Lower lobe of right lung (tissue), 2 donors: Measurements from ENCODE around the gene FAM83C. TPM values are rescaled to one million over a fixed set of nuclear protein-coding genes. Genes with fewer than 3 reads are reported as not detected.

Experiments used
- ATAC-seq, 2 donors: fragments of 200-7000 bp; cut with Tn5 transposase; one replicate each; pipeline ENCODE4 v1.9.1; 2020 to 2022; ENCODE audit warnings: mild to moderate bottlenecking in 2 of 2, moderate library complexity in 2 of 2
- DNase-seq: peaks from one replicate; pipeline ENCODE4 v3.0.0-alpha.2; 2020
- H3K27ac ChIP-seq: fragments of 200-600 bp; one replicate; pipeline ENCODE4 v1.8.0; 2022
- H3K27me3 ChIP-seq: fragments of 200-600 bp; one replicate; pipeline ENCODE4 v1.8.0; 2022; ENCODE audit warnings: low read depth
- H3K36me3 ChIP-seq: fragments of 200-600 bp; one replicate; pipeline ENCODE4 v1.8.0; 2022; ENCODE audit warnings: mild to moderate bottlenecking
- H3K4me1 ChIP-seq: fragments of 200-600 bp; one replicate; pipeline ENCODE4 v1.8.0; 2022
- H3K4me3 ChIP-seq: fragments of 200-600 bp; one replicate; pipeline ENCODE4 v1.8.0; 2022; ENCODE audit warnings: mild to moderate bottlenecking
- H3K9me3 ChIP-seq: fragments of 200-600 bp; one replicate; pipeline ENCODE4 v1.8.0; 2022
- CTCF ChIP-seq: fragments of 200-600 bp; IDR thresholded peaks from one replicate; pipeline ENCODE4 v1.8.0; 2022; ENCODE audit warnings: antibody characterized with exemption, mild to moderate bottlenecking
- intact Hi-C: fragments of 100-400 bp; cut with DNase I; formaldehyde crosslinking; loops from one replicate; pipeline ENCODE4 v1.11.0; 2022
- long read RNA-seq: library from polyadenylated mRNA; unstranded; transcript quantifications from one replicate; pipeline ENCODE4 v2.0.0, GENCODE V29; 2021
- total RNA-seq: library from RNA; stranded (reverse); fragmentation: NEBNext Ultra II Directional; extraction: Animal tissue kit (Norgen Biotek cat#: 25700); gene quantifications from one replicate; pipeline ENCODE4 v1.2.1, GENCODE V29; 2021
- donor health status: DM: no; HTN: yes; CAD: no; lungs with severe emphysema.

FAM83C gene
- not detected for total RNA-seq
- long read RNA-seq = 0 reads

- ATAC-seq = no peak
- TF ChIP-seq CTCF = no peak
- no peak for DNase-seq
- Histone ChIP-seq H3K36me3 (no peaks in the 10 kb centered on the region), H3K4me3 (no peak within 1 kb of the TSS), H3K4me1 (no peaks in the 10 kb centered on the region), H3K27me3 (peaks cover 29% of the 10 kb centered on the region), H3K27ac (no peak within 1 kb of the TSS), H3K9me3 (no peaks in the 10 kb centered on the region)
- intact Hi-C loops = no loop called here
Measured at GRCh38 chr20:35291654-35292503, at the start of gene FAM83C. TSS of gene FAM83C (minus strand) at chr20:35292425. CDS start at chr20:35292304, 121 bp downstream.

GRCh38 chr20:35341366-35342028 lies 49.3 kb upstream of the FAM83C start:
- ATAC-seq = no peak
- peaks cover 45% of the 10 kb centered on the region for H3K36me3 ChIP-seq
- no peak overlapping the region for H3K27ac ChIP-seq
- no peak for TF ChIP-seq CTCF
- no peak for DNase-seq
- H3K9me3 ChIP-seq = no peaks in the 10 kb centered on the region
- H3K4me3 ChIP-seq = no peak overlapping the region
- peaks cover 7% of the 10 kb centered on the region for H3K4me1 ChIP-seq
- H3K27me3 ChIP-seq = no peaks in the 10 kb centered on the region
- intact Hi-C loops = no loop called here

GRCh38 chr20:35340436-35340835 lies 48.2 kb upstream of the FAM83C start:
- no peak for ATAC-seq
- Histone ChIP-seq H3K27ac (no peak overlapping the region), H3K4me3 (no peak overlapping the region), H3K4me1 (peaks cover 7% of the 10 kb centered on the region), H3K9me3 (no peaks in the 10 kb centered on the region), H3K27me3 (no peaks in the 10 kb centered on the region), H3K36me3 (peaks cover 35% of the 10 kb centered on the region)
- no peak for DNase-seq
- intact Hi-C loops = no loop called here
- no peak for TF ChIP-seq CTCF

DNA sequence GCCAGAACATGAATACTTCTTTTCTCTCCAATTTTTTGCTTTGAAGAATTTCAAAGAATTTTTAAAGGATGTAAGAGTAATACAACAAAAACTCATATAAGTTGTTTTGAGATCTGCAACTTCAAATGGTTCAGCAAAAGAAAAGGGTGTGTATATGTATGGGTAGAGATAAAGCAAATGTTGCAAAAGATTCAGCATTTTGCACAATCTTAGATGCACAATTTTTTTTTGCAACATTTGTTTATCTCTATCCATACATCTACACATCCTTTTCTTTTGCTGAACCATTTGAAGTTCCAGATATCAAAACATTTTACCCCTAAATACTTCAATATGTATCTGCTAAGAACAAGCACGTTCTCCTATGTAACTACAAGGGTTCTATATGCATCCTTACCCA lies 47.4 kb upstream of the FAM83C start:
- intact Hi-C loops = no loop called here
- TF ChIP-seq CTCF = no peak

GRCh38 chr20:35339007-35339406 lies 46.8 kb upstream of the FAM83C start:
- H3K27me3 ChIP-seq = no peaks in the 10 kb centered on the region
- intact Hi-C loops = no loop called here
- H3K4me3 ChIP-seq = no peak overlapping the region
- peaks cover 25% of the 10 kb centered on the region for H3K36me3 ChIP-seq
- H3K9me3 ChIP-seq = no peaks in the 10 kb centered on the region
- ATAC-seq = no peak
- no peak for DNase-seq
- no peak overlapping the region for H3K27ac ChIP-seq
- TF ChIP-seq CTCF = no peak
- peaks cover 4% of the 10 kb centered on the region for H3K4me1 ChIP-seq

More for the DNA sequence above, 47.4 kb upstream of the FAM83C start:
- peaks cover 7% of the 10 kb centered on the region for H3K4me1 ChIP-seq
- DNase-seq (no peak), ATAC-seq (no peak)
- peaks cover 30% of the 10 kb centered on the region for H3K36me3 ChIP-seq
- H3K27me3 ChIP-seq = no peaks in the 10 kb centered on the region
- H3K9me3 ChIP-seq = no peaks in the 10 kb centered on the region
- H3K4me3 ChIP-seq = no peak overlapping the region
- no peak overlapping the region for H3K27ac ChIP-seq
